MG63 (cell line): ENCODE data around the gene PDE8B. TPM values are rescaled to one million over a fixed set of nuclear protein-coding genes. Genes with fewer than 3 reads are reported as not detected.

Experiments used
- DNase-seq: peaks from one replicate; pipeline ENCODE4 v3.0.0-alpha.2; 2020
- H3K27me3 ChIP-seq: fragments of 250-450 bp; sonication (Bioruptor Pico); 2 replicates; pipeline ENCODE4 v1.5.1; 2020; ENCODE audit warnings: mild to moderate bottlenecking, moderate library complexity
- H3K36me3 ChIP-seq: fragments of 250-450 bp; sonication (Bioruptor Pico); 2 replicates; pipeline ENCODE4 v1.5.1; 2020; ENCODE audit warnings: mild to moderate bottlenecking, moderate library complexity
- H3K4me3 ChIP-seq: fragments of 250-450 bp; sonication (Bioruptor Pico); 2 replicates; pipeline ENCODE4 v1.5.1; 2020; ENCODE audit warnings: mild to moderate bottlenecking, moderate library complexity
- H3K9me3 ChIP-seq: fragments of 250-450 bp; sonication (Bioruptor Pico); 2 replicates; pipeline ENCODE4 v1.5.1; 2020; ENCODE audit warnings: mild to moderate bottlenecking, moderate library complexity
- total RNA-seq: library from RNA; depleted of rRNA; stranded (reverse); fragments of >200 nt; shearing (Covaris generic); gene quantifications from 2 replicates; pipeline ENCODE4 v1.2.3, GENCODE V29; 2014; ENCODE audit warnings: low replicate concordance

Gene PDE8B
- total RNA-seq, 1 experiment from 2014 or later: 0.26 TPM

DNA sequence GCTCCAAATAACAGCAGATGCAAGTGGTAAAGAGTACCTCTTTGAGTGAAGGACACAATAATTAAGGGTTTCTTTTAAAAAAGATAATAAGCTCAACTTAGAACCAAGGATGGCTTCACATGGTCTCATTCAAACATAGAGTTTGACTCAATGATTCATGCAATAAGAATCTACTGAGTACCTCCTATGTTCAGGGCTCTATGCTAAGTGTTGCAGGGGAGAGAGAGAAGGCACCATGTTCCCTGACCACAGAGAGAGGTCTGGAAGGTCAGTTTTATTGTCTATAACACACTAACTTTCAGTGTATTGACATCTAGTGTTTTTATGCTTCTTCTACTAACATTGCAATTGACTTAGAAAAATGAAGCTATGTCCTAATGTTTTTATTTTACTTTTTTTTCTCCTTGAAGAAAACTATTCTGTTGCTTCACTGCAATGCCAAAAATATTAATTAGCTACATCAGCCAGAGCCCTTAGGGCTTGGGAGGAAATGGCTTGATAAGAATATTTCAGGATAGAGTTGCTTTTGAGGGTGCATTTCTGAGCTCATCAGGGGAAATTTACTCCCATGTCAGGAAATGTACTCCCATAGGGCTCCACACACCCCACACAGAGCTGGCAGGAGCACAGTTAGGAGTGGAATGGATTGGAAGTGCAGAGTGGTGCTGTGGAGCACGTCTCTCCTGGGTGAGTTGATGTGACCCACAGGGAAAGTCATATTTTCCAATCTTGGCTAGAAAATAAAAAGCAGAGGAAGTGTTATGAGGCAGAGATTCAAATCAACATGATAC lies 106.6 kb downstream of the PDE8B start:
- Histone ChIP-seq H3K36me3 (no peaks in the 10 kb centered on the region), H3K9me3 (no peaks in the 10 kb centered on the region; the same call in 1 of the 2 replicates)
- DNase-seq: no peak

DNA sequence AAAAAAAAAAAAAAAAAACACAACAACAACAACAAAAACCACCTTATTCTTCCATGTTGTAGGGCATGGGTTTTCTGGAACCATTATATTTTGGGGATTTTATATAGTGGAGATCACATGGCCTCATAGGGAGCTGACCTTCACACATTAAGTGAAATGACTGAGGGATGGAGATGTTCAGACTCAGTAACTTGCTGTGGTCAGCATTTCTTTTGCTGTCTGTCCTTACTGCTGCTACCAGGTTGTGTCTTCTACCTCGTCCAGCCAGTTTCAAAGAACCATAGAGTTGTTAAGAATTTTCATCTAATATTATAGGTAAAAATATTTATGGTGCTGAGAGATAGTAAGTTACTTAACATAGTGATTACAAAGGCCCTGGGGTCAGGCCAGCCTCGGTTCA lies 107.6 kb downstream of the PDE8B start:
- H3K4me3 ChIP-seq: no peak overlapping the region
- H3K9me3 ChIP-seq: no peaks in the 10 kb centered on the region; the same call in 1 of the 2 replicates
- no peak for DNase-seq
- H3K36me3 ChIP-seq: no peaks in the 10 kb centered on the region
- H3K27me3 ChIP-seq: no peaks in the 10 kb centered on the region

More for the DNA sequence above, 106.6 kb downstream of the PDE8B start:
- Histone ChIP-seq H3K27me3 (no peaks in the 10 kb centered on the region), H3K4me3 (no peak overlapping the region)

DNA sequence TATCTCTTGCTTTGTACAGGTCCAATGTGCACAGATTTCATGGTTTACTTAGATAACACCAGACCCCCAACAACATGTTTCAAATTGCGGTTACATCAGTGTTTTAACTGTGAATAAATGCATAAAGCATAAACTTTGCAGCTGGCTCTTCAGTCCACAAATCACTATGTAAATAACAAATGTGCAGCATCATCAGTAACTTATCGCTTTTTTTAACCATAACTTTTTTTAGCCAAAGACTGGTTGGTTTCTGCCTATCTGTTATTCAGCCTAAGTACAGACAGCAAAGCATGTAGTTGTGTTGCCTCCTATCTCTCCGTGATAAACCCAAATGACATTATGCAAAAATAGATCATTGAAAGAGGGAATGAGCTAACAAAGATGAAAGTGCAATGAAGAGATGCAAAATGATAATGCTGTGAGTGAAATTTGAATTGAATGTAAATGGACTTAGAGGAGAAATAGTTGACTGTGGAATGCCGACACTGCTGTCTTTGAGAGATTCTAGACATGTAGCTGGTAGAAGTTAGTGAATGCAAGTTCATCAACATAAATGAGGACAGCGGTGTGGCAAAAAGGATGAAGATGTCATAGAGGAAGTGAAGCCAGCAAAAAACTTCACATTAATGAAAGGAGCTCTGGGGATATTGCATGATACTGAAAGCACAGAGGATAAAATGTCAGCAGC lies 108.8 kb downstream of the PDE8B start:
- no peak for DNase-seq
- H3K9me3 ChIP-seq: no peaks in the 10 kb centered on the region; the same call in 1 of the 2 replicates
- no peaks in the 10 kb centered on the region for H3K36me3 ChIP-seq
- H3K4me3 ChIP-seq: no peak overlapping the region
- no peaks in the 10 kb centered on the region for H3K27me3 ChIP-seq

DNA sequence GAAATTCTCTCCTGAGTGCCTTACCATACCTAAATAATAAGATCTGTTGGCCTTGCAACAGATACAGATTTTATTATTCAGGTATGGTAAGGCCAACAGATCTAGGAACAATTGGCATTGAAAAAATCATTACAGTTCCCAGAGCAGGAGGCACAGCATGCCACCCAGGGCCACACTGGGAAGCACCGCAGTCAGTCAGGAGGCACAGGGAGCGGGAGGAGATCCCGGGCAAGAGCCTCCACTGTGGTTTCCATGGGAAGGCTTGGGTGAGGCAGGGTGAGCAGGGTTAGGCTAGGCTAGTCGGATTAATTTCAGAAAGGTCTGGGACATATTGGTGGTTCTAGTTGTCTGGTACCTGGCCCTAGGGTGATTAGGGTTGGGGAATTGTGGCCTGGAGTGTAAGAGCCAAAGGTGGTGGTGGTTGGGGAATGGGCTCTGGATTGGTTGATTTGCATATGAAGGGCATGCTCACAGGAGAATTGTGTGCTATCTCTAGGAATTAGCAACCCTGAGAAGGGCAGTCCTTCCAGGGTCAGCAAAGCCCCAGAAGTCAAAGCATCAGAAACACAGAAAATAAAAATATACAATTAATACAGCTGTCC lies 111.4 kb downstream of the PDE8B start:
- DNase-seq: no peak
- Histone ChIP-seq H3K4me3 (no peak overlapping the region), H3K9me3 (no peaks in the 10 kb centered on the region), H3K36me3 (no peaks in the 10 kb centered on the region), H3K27me3 (no peaks in the 10 kb centered on the region)

DNA sequence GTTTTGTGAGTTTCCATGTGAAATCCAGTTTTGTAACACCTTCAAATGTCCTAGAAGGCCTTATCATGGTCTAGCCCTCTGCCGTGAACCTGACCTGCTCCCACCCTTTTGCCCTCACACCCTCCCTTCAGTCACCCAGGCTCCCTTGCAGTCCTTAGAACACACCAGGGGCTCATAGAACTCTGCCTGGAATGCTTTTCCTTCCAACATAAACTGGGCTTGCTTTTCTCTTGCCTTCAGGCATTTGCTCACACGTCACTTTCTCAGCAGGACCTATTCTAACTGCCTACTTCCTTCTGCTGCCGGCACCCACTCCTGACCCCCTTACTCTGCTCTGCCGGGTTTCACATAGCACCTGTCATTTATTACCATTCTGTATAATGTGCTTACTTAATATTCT lies 111.9 kb downstream of the PDE8B start:
- Histone ChIP-seq H3K4me3 (no peak overlapping the region), H3K36me3 (no peaks in the 10 kb centered on the region)
- no peak for DNase-seq

DNA sequence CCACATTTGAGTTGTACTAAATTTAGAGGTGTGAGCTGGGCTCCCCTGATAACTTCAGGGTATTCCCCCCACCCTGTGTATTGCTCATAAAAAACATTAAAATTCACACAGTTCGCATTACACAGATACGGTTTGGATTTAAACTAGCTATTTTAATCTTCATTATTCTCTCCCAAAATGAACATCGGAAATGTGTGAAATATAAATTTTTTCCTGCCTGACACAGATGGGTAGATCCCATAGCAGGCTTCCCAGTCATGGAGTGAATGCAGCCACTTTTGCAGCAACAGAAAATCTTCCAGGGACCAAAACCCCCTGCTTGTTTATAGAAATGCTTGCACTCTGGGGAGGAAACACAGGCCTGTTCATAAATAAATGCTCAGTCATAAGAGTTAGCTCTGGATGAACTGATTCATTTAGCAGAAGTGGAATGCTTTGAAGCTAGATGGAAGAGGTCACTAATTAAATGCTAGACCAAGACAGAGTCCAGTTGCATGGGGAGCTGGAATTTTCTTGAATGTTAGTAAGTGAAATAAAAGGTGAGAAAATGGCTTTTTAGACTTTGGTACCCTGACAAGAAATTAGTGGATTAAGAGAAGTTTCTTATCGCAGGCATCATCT lies 115.6 kb downstream of the PDE8B start:
- no peaks in the 10 kb centered on the region for H3K9me3 ChIP-seq
- no peak overlapping the region for H3K4me3 ChIP-seq
- no peaks in the 10 kb centered on the region for H3K27me3 ChIP-seq
- H3K36me3 ChIP-seq: no peaks in the 10 kb centered on the region
- DNase-seq: no peak

More for the DNA sequence above, 111.9 kb downstream of the PDE8B start:
- no peaks in the 10 kb centered on the region for H3K27me3 ChIP-seq
- H3K9me3 ChIP-seq: no peaks in the 10 kb centered on the region

DNA sequence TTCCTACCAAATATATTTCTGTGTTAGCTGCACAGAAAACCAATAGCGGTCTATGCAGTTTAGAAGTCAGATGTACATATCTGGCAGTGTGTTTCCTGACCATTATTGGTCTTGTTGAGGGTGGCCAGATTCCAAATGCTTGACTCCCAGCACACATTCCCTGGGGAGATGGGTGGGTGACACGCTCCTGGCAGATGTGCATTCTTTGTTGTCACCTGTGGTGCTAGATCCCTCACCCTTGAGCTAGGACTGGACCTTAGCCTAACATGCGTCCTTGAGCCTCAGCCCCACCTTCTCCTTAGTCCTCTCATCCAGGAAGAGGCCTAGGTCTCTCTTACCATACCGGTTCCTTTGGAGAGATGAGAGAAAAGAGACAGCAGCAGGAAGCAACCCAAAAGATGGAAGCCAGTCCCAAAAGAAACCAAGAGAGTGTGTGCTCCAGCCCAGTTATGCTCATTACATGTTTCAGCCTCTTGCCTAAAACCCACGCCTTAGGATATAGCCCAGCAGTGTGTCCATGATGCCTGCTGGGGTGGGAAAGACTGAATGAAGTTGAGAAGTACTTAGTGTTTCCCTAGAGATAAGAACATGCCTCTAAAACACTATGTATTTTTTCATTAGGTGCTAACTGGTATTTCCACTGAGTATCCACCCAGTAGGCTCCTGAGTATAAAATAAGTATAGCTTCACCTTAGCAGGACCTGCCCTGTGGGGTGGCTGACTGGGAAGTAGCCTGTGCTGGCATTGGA lies 116.7 kb downstream of the PDE8B start:
- no peak for DNase-seq
- Histone ChIP-seq H3K4me3 (no peak overlapping the region), H3K27me3 (no peaks in the 10 kb centered on the region), H3K9me3 (no peaks in the 10 kb centered on the region), H3K36me3 (no peaks in the 10 kb centered on the region)

DNA sequence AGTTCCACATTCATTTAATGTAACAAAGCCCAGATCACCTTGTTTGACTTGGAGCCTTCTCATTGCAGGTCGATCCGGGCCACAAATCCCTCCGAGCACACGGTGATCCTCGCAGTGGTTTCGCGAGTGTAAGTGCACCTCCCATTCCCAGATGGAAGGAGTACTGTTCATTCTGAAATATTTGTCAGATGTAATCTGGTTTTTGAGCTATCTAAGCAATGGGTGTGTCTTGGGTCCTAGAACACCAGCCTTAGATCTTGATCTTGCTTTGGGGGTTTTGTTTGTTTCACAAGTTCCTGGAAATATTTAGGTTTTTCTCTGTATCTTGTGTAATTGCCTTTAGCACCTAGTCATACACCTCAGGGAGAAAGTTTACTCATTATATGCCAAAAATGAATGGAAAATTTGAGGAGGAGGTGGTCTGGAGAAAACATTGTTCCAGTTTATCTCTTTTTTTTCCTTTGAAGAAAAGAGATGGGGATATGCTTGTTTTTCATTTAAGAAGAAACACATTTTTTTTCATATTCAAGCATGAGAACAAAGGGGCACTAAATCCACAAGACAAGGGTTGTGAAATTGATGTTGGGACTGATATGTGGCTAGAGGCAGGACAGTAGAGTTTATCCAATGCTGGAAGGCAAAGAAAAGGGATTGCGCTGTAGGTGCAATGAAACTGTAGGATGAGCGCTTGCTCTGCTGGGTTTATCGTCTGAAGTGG lies 118.6 kb downstream of the PDE8B start:
- H3K4me3 ChIP-seq: no peak overlapping the region
- no peaks in the 10 kb centered on the region for H3K27me3 ChIP-seq
- no peaks in the 10 kb centered on the region for H3K36me3 ChIP-seq
- no peaks in the 10 kb centered on the region for H3K9me3 ChIP-seq
- no peak for DNase-seq

DNA sequence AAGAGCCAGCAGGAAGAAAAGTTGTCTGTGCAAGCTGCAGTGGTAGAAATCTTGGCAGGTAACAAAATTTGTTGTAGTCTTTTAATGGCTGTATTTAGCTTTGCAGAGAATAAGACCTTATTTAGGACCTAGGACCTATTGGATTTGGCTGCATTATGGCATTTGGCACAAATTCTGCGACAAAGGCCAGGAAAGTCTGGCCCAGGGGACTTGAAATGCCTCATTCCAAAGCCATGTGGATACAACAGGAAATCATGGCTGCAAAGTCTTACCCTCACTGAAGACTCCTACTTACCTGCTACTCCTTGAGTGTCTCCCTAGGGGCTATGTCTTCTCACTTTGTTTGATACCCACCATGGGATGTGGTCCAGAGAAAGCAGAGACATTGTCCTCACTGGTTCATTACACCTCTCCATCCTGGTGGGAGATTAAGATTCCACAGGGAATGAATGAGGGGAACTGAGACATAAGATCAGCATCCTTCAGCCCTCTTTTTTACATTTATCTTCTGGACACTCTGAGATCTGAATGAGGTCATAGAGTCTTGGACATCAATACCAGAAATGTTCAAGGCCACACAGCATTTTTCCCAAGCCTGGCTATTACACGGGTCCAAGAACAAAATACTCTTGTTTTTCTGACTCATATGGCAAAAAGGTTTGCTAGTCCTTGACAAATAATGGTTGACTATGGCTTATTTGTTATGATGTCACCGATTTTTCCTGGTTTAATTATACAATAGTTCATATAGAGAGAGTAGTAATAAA lies 119.4 kb downstream of the PDE8B start:
- Histone ChIP-seq H3K36me3 (no peaks in the 10 kb centered on the region), H3K27me3 (no peaks in the 10 kb centered on the region), H3K9me3 (no peaks in the 10 kb centered on the region), H3K4me3 (no peak overlapping the region)
- no peak for DNase-seq

DNA sequence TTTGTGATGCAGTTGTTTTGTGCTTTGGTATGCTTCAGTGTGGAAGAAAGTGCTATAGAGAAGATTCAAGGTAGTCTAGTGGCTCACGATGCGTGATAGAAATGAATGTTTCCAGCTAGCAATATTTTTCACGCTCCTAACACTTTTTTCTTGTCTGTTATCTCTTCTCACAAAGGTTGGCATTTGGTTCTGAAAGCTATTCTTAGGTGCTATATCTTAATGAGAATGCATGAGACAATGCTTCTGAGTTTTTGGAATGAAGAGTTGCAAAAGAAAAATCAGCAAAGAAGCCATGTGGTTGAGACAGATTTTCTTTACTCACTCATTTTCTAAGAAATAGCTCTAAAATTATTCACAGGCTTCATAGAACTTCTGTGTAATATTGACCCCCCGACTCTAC lies 122.6 kb downstream of the PDE8B start:
- DNase-seq: no peak
- Histone ChIP-seq H3K36me3 (no peaks in the 10 kb centered on the region), H3K9me3 (no peaks in the 10 kb centered on the region), H3K27me3 (no peaks in the 10 kb centered on the region), H3K4me3 (no peak overlapping the region)

DNA sequence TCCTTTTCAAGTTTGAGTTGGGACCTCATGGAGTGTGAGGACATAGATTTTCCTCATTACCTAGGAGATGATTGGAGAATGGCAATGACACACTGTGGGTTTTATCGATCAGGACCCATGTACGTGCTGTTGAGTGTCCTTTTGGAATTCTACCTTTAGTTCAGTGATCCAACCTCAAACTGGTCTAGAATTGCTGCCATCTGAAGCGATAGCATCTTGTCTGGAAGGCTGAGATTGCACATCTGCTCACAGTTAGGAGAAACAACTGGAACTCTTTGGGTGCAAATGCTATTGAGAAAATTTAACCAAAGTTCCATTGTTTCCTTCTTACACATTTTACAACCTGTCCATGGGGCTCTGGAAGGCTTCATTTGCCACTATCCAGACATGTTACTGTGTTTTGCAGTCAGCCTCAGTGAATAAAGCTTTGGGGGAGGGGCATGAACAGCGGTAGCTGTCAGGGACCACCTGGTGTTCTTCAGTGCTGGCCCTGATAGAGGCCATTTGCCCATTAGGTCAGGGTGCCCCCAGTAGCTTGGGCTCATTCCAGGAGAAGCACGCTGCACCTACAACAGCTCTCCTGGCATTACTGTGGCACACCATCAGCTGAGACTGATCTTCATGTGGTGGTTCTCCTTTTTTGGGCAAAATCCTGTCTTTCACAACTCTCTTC lies 123.1 kb downstream of the PDE8B start:
- no peaks in the 10 kb centered on the region for H3K36me3 ChIP-seq
- no peak for DNase-seq
- H3K27me3 ChIP-seq: no peaks in the 10 kb centered on the region
- H3K9me3 ChIP-seq: no peaks in the 10 kb centered on the region
- no peak overlapping the region for H3K4me3 ChIP-seq

DNA sequence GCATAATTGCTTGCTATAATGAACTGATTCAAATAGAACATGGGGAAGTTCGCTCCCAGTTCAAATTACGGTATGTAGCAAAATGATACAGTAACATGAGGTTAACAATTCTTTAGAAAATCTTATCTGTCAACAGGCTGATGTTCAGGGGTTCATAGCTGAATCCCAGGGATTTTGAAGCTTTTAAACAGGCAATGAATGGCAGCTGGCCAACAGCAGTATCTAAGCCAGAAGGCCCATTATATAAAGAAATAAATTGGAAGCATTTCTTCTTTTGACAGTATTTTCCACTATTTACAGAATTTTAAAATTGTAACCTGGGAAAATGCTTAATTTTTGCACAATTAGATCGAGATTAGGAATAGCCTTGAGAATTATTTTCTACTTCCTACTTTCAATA lies 126.8 kb downstream of the PDE8B start:
- no peak overlapping the region for H3K4me3 ChIP-seq

DNA sequence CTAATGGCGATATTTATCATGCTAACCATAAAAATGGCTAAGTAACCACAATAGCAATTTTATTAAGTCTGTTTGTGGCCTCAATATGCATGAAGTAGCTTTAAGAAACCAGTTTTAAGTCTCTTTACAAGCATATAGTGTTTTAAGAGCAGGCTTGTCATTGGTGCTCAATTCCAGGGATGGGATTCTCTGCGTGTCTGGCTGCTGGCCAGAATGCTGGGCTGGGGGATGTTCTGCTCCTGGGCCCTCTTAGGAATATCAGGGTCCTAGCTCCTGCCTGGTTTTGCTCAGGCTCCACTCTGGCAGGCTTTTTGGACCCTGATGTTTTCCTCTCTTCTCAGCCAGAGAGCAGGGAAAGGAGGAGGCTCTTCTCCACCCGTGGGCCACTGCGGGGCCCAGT lies 127.2 kb downstream of the PDE8B start:
- Histone ChIP-seq H3K4me3 (no peak overlapping the region), H3K27me3 (no peaks in the 10 kb centered on the region), H3K9me3 (no peaks in the 10 kb centered on the region), H3K36me3 (no peaks in the 10 kb centered on the region)
- DNase-seq: no peak

More for the DNA sequence above, 126.8 kb downstream of the PDE8B start:
- no peaks in the 10 kb centered on the region for H3K27me3 ChIP-seq
- no peak for DNase-seq
- no peaks in the 10 kb centered on the region for H3K36me3 ChIP-seq
- no peaks in the 10 kb centered on the region for H3K9me3 ChIP-seq

DNA sequence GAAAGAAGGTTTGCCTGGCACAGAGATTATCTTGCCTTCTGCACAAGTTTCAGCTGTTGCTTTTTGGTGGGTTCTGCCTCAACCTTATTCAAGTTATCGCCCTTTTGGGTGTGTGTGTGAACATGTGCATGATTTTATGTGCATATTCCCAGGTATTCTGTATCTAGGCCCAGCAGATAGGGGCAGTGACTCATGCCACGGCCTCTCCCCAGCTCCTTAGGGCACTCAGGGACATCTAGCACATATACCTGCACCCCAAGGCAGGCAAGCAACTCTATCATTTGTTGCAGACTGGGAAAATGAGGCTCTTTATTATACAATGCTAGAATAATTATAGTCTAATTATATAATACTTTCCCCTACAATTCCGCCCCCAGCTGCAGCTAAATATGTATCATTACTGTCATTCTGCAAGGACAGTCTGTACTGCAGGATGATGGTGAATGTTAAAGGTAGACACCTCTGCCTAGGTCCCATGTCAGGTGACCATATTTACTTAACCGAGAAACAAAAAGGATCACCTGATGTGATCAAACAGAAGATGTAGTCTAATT lies 128.9 kb downstream of the PDE8B start:
- no peaks in the 10 kb centered on the region for H3K36me3 ChIP-seq
- H3K4me3 ChIP-seq: no peak overlapping the region
- no peaks in the 10 kb centered on the region for H3K9me3 ChIP-seq
- H3K27me3 ChIP-seq: no peaks in the 10 kb centered on the region
- DNase-seq: no peak

DNA sequence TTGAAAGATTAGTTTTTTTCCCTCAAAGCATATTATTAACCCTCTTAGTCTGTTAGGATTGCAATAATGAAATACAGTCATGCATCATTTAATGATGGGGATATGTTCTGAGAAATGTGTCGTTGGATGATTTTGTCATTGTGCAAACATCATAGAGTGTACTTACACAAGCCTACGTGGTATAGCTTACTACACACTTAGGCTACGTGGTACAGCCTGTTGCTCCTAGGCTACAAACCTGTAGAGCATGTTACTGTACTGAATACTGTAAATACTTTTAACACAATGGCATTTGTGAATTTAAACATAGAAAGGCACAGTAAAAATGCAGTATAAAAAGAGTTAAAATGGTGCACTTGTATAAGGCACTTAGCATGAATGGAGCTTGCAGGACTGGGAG lies 132.7 kb downstream of the PDE8B start:
- no peaks in the 10 kb centered on the region for H3K27me3 ChIP-seq
- no peaks in the 10 kb centered on the region for H3K9me3 ChIP-seq
- no peaks in the 10 kb centered on the region for H3K36me3 ChIP-seq
- no peak overlapping the region for H3K4me3 ChIP-seq
- DNase-seq: no peak
